HL-60/S4 (cell line): ENCODE results near the gene PDLIM5.

Source experiments
- in situ Hi-C: fragments of 300-500 bp; cut with MboI; formaldehyde crosslinking; loops from 2 replicates; pipeline ENCODE4 v1.14.3; 2022; ENCODE audit warnings: low sequenced_read_pairs

The PDLIM5 gene

DNA sequence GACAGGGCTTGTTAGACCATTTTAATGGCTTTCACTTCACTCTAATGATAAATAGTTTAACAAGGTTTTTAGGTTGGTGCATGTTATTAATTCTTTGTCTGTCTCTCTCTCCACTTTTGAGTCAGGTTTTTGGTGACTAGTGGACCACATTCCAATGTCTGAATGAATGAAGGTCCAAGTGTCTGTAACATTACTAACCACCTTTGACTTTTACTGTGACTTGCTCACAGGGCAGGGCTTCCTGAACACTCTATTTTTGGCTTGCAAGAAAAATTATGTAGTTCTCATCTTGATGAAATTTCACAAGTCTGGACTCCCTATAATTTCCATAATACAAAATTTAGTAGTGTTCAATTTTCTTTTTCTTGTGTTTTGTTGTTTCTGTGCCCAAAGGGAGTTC is 227.2 kb downstream of the PDLIM5 start:
- in situ Hi-C loops: no loop called here

DNA sequence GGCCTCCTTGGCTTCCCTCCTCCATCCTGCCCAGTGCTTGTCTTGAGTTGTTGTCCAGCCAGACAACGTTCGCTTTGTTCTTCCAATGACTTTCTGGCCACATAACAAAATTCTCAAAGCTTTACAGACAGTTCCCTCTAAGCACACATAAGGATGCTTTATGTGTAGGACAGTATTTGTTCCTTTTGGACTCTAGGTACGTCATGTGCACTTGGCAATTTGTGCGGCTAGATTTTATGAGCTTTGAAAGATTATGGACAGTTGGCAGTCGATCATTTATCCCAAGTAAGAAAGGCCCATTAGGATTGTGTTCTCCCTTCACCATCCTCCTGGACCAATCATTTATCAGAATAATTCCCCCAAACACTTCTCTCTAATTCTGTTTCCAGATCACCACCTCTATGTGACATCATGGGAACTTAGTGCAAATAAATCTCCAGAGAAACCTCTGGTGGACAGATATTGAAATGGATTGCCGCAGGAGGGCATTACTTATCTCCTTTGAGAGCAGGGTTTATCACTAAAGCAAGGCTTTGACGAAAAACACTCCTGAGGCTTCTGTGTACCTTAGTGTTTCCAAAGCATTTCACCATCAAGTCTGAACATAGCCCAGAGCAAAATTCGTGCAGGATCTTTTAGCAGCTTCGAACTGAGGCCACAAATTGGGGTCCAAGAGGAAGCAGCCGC is 228.6 kb downstream of the PDLIM5 start:
- in situ Hi-C loops: no loop called here

DNA sequence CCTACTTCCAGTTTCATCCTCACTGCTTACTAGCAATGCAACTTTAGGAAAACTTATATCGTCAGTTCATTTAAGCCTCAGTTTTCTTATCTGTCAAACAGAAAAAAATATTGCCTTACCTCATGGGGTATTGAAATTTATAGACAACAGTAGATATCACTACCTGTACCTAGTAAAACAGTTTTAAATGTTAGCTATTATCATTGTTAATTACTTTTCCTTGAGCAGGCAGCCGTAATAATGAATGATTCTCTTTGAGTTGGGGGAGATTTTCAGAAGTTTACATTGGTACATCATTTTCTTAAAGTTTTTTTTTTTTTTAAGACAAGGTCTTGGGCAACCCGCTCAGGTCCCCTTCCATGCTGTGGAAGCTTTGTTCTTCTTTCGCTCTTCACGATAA is 234.3 kb downstream of the PDLIM5 start:
- in situ Hi-C loops: no loop called here

DNA sequence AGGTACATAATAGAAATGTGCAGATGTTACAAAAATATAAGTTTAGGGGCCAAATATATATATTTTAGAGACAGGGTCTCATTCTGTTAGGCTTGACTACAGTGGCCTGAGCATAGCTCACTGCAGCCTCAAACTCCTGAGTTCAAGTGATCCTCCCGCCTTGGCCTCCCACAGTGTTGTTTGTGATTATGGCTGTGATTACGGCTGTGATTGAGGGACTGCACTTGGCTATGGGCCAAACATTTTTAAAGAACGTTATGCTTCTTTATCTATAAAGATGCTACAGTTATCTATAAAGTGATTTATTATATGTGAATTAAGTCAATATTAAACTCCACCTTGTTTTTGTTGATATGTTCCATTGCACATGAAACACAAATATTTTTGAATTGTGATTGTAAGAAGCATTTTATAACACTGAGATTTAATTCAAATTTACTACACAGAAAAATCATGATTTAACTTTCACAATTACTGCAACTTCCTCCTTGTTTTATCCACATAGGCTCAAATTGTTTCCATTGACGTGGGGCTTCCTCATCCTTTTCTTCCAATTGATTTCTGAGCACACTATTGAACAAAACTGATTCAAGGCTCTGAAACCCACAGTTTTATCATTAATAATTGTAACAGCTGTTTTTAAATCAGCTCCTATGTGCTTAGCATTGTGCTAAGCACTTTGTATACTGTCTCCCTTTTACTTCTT is 237.6 kb downstream of the PDLIM5 start:
- in situ Hi-C loops: no loop called here

DNA sequence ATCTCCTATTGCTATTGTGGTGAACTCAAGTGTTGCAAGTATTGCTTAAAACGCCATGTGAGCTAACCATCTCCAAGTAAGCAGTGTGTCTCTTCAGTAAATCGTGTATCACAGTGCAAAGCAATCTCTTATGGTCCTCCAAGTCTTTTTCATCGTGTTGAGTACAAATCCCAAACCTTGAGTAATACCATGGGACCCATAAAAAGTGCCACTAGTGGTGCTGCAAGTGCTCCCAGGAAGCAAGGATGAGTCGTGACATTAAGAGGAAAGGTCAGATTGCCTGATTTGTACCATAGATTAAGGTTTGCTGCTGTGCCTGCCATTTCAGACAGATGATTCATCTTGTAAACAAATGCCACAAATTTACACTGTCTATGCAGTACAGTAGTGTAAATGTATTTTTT is 239.1 kb downstream of the PDLIM5 start:
- in situ Hi-C loops: no loop called here

DNA sequence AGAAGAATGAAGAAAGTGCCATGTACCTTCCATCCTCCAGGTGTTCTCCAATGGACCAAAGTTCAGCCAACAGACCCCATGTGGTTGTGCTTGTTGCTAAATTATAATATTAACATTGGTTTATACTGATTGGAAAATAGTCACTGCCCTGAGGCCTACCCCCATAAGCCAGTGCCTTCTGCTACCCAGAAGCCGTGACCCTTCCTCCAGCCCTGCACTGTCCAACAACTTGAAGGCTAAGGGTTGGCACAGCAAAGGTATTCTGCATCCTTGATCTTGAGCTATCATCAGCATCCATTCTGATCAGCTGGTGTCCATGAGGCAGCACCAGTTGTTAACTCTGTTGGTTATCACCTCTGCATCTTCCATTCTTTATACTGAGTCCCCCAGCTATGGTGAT is 239.8 kb downstream of the PDLIM5 start:
- in situ Hi-C loops: no loop called here

DNA sequence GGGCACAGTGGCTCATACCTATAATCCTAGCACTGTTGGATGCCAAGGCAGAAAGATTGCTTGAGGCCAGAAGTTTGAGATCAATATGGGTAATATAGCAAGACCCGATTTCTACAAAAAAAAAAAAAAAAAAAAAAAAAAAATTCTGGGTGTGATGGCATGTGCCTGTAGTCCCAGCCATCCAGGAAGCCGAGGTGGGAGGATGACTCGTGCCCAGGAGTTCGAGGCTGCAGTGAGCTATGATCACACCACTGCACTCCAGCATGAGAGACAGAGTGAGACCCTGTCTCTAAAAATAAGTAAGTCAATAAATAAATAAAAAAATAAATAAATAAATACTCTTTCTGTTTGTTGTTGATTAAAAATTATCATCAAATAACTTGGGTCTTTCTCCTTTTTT is 243.6 kb downstream of the PDLIM5 start:
- in situ Hi-C loops: no loop called here

DNA sequence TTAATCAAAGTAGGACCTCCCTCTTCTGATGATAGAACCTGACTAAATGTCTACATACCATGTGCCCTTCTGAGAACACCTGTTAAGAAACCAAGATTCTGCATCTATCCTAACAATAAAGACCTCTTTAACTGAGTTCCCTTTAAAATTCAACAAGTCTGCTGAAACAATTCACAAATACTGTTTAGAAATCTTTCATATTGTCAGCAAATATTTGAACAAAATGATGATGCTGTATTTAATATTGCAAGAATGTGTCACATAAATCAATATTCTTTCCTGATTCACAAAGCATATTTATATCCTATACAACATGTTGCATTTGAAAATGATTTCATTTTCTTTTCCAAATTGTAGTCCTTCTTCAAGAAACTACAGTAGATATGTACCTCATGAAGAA is 246.4 kb downstream of the PDLIM5 start:
- in situ Hi-C loops: no loop called here

DNA sequence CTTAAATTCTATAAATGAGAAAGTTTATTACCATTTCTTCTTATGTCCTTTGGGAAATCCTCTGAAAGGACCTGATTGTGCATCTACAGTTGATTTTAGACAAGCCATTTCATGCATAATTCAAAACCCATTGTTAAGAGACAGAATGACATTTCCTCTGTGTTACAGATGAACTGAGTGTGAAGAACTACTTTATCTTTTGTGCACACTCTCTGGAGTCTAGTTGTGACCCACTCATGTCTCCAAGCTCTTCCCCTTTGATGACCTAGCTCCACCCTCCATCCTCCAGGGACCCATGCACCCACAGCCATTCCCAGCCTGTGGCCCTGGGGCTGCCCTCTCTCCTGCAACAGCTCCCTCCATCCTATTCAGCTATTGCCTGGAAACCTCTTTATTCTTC is 248.6 kb downstream of the PDLIM5 start:
- in situ Hi-C loops: no loop called here

DNA sequence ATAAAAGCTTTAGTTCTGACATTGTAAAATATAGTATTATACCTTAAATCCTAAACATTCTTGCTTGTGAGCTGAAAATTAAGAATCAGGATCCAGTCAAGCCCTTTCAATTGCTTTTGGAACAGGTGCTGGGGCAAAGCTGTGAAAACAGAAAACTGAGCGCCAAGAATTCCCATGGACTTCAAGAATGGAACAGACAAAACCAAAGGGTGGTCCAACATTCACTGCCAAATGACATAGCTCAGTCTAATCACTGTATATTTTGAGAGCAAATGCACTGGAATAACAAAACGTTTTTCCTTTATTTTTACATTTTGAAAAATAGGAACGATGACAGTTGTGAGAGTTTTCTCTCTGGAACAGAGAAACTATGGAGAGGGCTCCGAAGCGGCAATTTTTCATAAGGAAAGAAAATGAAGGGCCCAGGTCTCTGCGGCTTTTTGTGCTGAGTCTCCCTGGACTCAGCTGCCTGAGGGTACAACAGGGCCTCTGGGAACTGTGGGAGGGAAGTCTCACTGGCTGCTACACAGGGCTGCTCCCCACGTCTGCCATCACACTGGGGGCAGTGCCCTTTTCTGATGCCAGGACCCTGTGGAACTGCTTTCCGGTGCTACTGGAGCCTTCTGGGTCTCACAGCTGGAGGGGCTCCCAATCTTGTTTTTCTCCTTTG is 250.0 kb downstream of the PDLIM5 start:
- in situ Hi-C loops: no loop called here

DNA sequence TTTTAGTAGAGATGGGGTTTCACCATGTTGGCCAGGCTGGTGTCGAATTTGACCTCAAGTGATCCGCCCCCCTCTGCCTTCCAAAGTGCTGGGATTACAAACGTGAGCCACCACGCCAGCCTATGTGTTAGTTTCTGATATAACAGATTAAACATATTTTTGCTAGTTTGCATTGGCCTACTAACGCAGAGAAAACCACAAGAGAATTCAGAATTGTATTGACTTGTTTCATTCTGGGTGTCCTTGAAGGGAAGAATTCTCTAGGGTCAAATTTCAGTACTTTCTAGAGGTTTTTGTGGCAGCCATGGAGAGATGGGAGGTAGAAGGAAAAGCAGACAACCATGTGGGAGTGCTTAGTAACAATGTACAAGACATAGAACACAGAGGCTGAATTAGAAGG is 259.9 kb downstream of the PDLIM5 start:
- in situ Hi-C loops: no loop called here

DNA sequence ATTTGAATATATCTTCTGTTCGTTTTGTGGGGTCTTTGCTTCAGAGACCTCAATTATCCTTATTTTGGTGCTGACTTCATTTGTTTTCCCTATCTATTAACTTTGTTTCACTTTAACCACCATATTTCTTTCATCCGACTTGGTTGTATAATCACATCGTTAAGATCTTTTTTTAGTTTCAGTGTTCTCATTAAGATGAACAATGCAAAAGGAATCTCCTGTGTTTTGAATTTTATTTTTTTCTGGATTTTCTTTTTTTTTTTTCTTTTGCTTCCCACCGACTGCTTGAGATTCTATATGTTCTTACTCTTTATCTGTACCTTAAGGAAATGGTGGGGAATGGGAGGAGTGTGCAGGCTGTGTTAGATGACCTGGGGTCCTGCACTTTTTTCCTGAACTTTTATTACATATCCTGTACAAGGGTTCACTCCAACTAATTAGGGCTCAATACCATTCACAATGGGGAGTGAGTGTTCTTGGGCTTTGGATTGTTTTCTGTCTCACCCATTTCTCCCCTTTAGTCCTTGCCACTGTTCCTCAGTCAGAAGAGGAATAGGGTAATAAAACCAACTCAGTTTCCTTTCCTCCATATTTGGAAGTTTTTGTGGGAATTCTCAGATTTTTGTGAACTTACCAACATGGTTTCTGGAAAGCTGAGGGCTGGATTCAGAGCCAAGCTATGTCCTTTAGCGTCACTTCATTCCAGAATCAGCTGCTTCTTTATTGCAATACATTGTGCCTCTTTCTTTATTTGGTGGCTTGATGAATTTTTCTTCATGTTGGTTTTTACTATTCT is 262.8 kb downstream of the PDLIM5 start:
- in situ Hi-C loops: no loop called here

DNA sequence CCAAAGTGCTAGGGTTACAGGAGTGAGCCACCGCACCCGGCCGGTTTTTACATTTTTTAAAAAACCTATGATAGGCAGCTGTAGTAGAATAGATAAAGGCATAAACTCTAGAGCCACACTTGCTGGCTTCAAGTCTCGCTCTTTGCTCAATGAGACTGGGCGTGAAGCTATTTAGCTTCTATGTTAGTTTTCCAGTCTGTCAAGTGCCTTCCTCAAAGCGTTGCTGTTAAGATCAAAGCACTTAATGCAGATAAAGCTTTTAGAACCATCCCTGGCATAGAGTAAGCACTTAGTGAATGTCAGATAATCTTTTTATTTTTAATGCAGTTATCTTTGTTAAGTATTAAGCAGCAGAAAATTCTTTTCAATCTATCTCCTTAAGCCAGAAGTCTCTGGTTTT is 264.0 kb downstream of the PDLIM5 start:
- in situ Hi-C loops: no loop called here
